ENCODE data around the gene NRG4. TPM values are rescaled to one million over a fixed set of nuclear protein-coding genes. Genes with fewer than 3 reads are reported as not detected.

NRG4 gene
- total RNA-seq, 1 experiment from 2014 or later, result 0.55 TPM

GRCh38 chr15:75966073-75966472 lies 46.2 kb downstream of the NRG4 start:
- Mint-ChIP-seq H3K9me3 (peaks cover 3% of the 10 kb centered on the region), H3K4me1 (peaks cover 10% of the 10 kb centered on the region), H3K27ac (no peak overlapping the region), H3K36me3 (no peaks in the 10 kb centered on the region), H3K4me3 (no peak overlapping the region), H3K27me3 (ENCODE audit: low read depth) (no peaks in the 10 kb centered on the region)
- POLR2A ChIA-PET, result no interaction called here
- ATAC-seq (no peak), DNase-seq (ENCODE audit: low spot score) (no peak)
- TF ChIP-seq E2F4 (CRISPR knock-in tag; IDR thresholded peaks at IDR 0.05; ENCODE audit: borderline replicate concordance, low read depth) (no peak), E2F1 (CRISPR knock-in tag; IDR thresholded peaks at IDR 0.05) (no peak), TEAD4 (CRISPR knock-in tag; IDR thresholded peaks at IDR 0.05) (no peak), ZNF425 (CRISPR knock-in tag; conservative IDR thresholded peaks at IDR 0.05) (no peak), IRF2 (CRISPR knock-in tag; IDR thresholded peaks at IDR 0.05; ENCODE audit: borderline replicate concordance, low read depth) (no peak), RORB (CRISPR knock-in tag; IDR thresholded peaks at IDR 0.05) (no peak), ZNF263 (CRISPR knock-in tag; IDR thresholded peaks at IDR 0.05; ENCODE audit: low read depth) (no peak), PRDM15 (CRISPR knock-in tag; IDR thresholded peaks at IDR 0.05) (no peak), FOXP4 (CRISPR knock-in tag; IDR thresholded peaks at IDR 0.05) (no peak), ZNF416 (CRISPR knock-in tag; IDR thresholded peaks at IDR 0.05) (no peak), FOXP1 (CRISPR knock-in tag; IDR thresholded peaks at IDR 0.05; ENCODE audit: borderline replicate concordance) (no peak), CTCF (IDR thresholded peaks at IDR 0.05) (no peak), ZNF232 (CRISPR knock-in tag; IDR thresholded peaks at IDR 0.05) (no peak), PREB (CRISPR knock-in tag; IDR thresholded peaks at IDR 0.05; ENCODE audit: borderline replicate concordance) (no peak)
- CTCF ChIA-PET, result no interaction called here
